Measurements from ENCODE around the gene CD109. TPM values are rescaled to one million over a fixed set of nuclear protein-coding genes. Genes with fewer than 3 reads are reported as not detected.

CD109 gene
- total and polyA plus RNA-seq, 2 of the 4 experiments (the other 2 are of a cell fraction): 3.6 to 5.0 TPM

DNA sequence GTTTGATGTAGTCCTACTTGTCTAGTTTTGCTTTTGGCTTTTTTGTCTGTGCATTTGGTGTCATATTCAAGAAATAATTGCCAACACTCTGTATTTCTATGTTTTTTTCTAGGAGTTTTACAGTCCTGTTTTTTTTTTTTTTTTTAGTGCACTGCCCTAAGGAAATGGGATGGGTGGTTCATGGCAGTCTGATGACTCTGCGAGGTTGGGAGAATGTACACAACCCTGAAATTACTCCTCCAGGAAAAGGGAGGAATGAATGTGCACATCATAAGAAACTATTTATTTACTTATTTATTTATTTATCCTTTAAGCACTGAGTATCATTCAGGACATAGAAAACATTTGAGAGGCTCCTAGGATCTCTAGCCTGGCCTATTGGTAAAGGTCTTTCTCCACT is 27.0 kb upstream of the CD109 start:
- no peaks in the 10 kb centered on the region for H3K36me3 ChIP-seq (ENCODE audit: control insufficient read depth, insufficient read depth, low read length)
- H3K4ac ChIP-seq (ENCODE audit: low read depth, low read length): no peak overlapping the region
- H3K18ac ChIP-seq (ENCODE audit: low read depth, low read length): no peak overlapping the region
- dilution Hi-C loops (cut with HindIII; ENCODE audit: low sequenced_read_pairs, unreplicated experiment) (no loop called here), intact Hi-C loops (cut with micrococcal nuclease) (no loop called here), in situ Hi-C loops (cut with MboI; ENCODE audit: low sequenced_read_pairs) (no loop called here)
- no peak overlapping the region for H2AK5ac ChIP-seq (ENCODE audit: low read depth, low read length)
- H2AFZ ChIP-seq (replicated peaks; ENCODE audit: low read length, poor library complexity): no peak overlapping the region
- H3K9me3 ChIP-seq (ENCODE audit: control insufficient read depth, insufficient read depth, low read length): no peaks in the 10 kb centered on the region
- DNase-seq (no peak), ATAC-seq (ENCODE audit: low read depth) (no peak)
- no peak overlapping the region for H2BK5ac ChIP-seq (ENCODE audit: low read depth, low read length, poor library complexity, severe bottlenecking)
- no peak overlapping the region for H4K5ac ChIP-seq (ENCODE audit: low read depth, low read length)
- no peak overlapping the region for H3K23ac ChIP-seq (ENCODE audit: low read depth, low read length)
- H3K27me3 ChIP-seq (ENCODE audit: control insufficient read depth, insufficient read depth, low read length): no peaks in the 10 kb centered on the region
- no peak overlapping the region for H3K9ac ChIP-seq (ENCODE audit: low read depth, low read length)
- H4K20me1 ChIP-seq (ENCODE audit: insufficient read depth, low read length): no peaks in the 10 kb centered on the region
- H2BK20ac ChIP-seq (ENCODE audit: low read depth, low read length): no peak overlapping the region
- H3K27ac ChIP-seq (ENCODE audit: insufficient read depth, low read length): no peak overlapping the region
- no peak overlapping the region for H4K8ac ChIP-seq (ENCODE audit: low read depth in 2 of 2, low read length in 2 of 2)
- no TSS peak for BruUV-seq (replicated peaks)
- H3K9me1 ChIP-seq (ENCODE audit: insufficient read depth, low read length): peaks cover 2% of the 10 kb centered on the region; the same call in 1 of the 2 replicates
- ChIA-PET POLR2A (ENCODE audit: unreplicated experiment) (no interaction called here), CTCF (no interaction called here)
- no peaks in the 10 kb centered on the region for H3K4me1 ChIP-seq (ENCODE audit: control insufficient read depth, insufficient read depth, low read length)
- no peaks in the 10 kb centered on the region for H3K79me1 ChIP-seq (ENCODE audit: low read depth in 1 of 2, low read length in 2 of 2)
- no peak overlapping the region for H3K56ac ChIP-seq (ENCODE audit: extremely low read depth, insufficient read depth, low read length)
- no peak overlapping the region for H3K4me2 ChIP-seq (ENCODE audit: low read depth, low read length)
- no peak overlapping the region for H3K4me3 ChIP-seq (ENCODE audit: insufficient read depth, low read depth, low read length)
- H3K14ac ChIP-seq (replicated peaks; ENCODE audit: low read depth, low read length): no peak overlapping the region
- no peak overlapping the region for H2BK15ac ChIP-seq (ENCODE audit: low read depth, low read length)
- TF ChIP-seq CEBPB (IDR thresholded peaks at IDR 0.05; ENCODE audit: low read depth, low read length) (no peak), FOS (IDR thresholded peaks at IDR 0.05; ENCODE audit: low read depth, low read length) (no peak), RFX5 (IDR thresholded peaks at IDR 0.05; ENCODE audit: low read depth, low read length) (no peak), POLR2A (IDR thresholded peaks at IDR 0.05; ENCODE audit: low read depth, low read length) (no peak), RAD21 (IDR thresholded peaks at IDR 0.05; ENCODE audit: low read length) (no peak), RCOR1 (IDR thresholded peaks at IDR 0.05; ENCODE audit: insufficient replicate concordance, low read length) (no peak), MAZ (IDR thresholded peaks at IDR 0.05; ENCODE audit: borderline replicate concordance, low read depth, low read length) (no peak), MXI1 (IDR thresholded peaks at IDR 0.05; ENCODE audit: borderline replicate concordance, low read depth, low read length) (no peak), SMC3 (IDR thresholded peaks at IDR 0.05; ENCODE audit: low read depth, low read length) (no peak), NFE2L2 (IDR thresholded peaks at IDR 0.05; ENCODE audit: low read depth, low read length) (no peak), CHD1 (IDR thresholded peaks at IDR 0.05; ENCODE audit: low read depth, low read length) (no peak), BHLHE40 (IDR thresholded peaks at IDR 0.05; ENCODE audit: low read depth, low read length) (no peak), MAFK (IDR thresholded peaks at IDR 0.05; ENCODE audit: low read depth, low read length) (no peak)
- TF ChIP-seq, protein P1, sequence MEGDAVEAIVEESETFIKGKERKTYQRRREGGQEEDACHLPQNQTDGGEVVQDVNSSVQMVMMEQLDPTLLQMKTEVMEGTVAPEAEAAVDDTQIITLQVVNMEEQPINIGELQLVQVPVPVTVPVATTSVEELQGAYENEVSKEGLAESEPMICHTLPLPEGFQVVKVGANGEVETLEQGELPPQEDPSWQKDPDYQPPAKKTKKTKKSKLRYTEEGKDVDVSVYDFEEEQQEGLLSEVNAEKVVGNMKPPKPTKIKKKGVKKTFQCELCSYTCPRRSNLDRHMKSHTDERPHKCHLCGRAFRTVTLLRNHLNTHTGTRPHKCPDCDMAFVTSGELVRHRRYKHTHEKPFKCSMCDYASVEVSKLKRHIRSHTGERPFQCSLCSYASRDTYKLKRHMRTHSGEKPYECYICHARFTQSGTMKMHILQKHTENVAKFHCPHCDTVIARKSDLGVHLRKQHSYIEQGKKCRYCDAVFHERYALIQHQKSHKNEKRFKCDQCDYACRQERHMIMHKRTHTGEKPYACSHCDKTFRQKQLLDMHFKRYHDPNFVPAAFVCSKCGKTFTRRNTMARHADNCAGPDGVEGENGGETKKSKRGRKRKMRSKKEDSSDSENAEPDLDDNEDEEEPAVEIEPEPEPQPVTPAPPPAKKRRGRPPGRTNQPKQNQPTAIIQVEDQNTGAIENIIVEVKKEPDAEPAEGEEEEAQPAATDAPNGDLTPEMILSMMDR (conservative IDR thresholded peaks at IDR 0.05; ENCODE audit: low read depth, low read length): no peak
- TF ChIP-seq, protein P2, sequence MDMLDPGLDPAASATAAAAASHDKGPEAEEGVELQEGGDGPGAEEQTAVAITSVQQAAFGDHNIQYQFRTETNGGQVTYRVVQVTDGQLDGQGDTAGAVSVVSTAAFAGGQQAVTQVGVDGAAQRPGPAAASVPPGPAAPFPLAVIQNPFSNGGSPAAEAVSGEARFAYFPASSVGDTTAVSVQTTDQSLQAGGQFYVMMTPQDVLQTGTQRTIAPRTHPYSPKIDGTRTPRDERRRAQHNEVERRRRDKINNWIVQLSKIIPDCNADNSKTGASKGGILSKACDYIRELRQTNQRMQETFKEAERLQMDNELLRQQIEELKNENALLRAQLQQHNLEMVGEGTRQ (IDR thresholded peaks at IDR 0.05; ENCODE audit: low read depth, low read length): no peak
- TF ChIP-seq, protein P3, sequence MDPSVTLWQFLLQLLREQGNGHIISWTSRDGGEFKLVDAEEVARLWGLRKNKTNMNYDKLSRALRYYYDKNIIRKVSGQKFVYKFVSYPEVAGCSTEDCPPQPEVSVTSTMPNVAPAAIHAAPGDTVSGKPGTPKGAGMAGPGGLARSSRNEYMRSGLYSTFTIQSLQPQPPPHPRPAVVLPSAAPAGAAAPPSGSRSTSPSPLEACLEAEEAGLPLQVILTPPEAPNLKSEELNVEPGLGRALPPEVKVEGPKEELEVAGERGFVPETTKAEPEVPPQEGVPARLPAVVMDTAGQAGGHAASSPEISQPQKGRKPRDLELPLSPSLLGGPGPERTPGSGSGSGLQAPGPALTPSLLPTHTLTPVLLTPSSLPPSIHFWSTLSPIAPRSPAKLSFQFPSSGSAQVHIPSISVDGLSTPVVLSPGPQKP (IDR thresholded peaks at IDR 0.05; ENCODE audit: borderline replicate concordance, low read depth, low read length): no peak
- no peak overlapping the region for H2BK120ac ChIP-seq (ENCODE audit: low read depth, low read length)
- no CpG with 5 or more reads among the region's 1 CpG for WGBS, 2 experiments (ENCODE audit: extremely low coverage in 2 of 2, insufficient read length in 1 of 2)
- H4K91ac ChIP-seq (ENCODE audit: insufficient read depth, low read depth, low read length): no peak overlapping the region
- no peak overlapping the region for H2AK9ac ChIP-seq (replicated peaks; ENCODE audit: low read depth, low read length, poor library complexity)

All from IMR-90 (cell line).